Sigmoid colon (tissue), 7 donors: Measurements from ENCODE around the gene TUBA8. TPM values are rescaled to one million over a fixed set of nuclear protein-coding genes. Genes with fewer than 3 reads are reported as not detected.
"Not testable (repeated sequence)": the region's sequence is repeated elsewhere in the genome, so short reads cannot be mapped to it uniquely, and the experiment has no call there.

ENCODE experiments used
- DNase-seq: peaks from one replicate; pipeline ENCODE4 v3.0.0-alpha.2; 2019
- H3K27ac ChIP-seq, 4 donors: fragments of 200-600 bp; sonication (generic); one replicate each; pipeline ENCODE4 v1.5.1; 2016 to 2019; ENCODE audit warnings: mild to moderate bottlenecking in 1 of 4
- H3K27me3 ChIP-seq, 3 donors: fragments of 200-600 bp; sonication (generic); one replicate each; pipeline ENCODE4 v1.5.1; 2019; ENCODE audit warnings: mild to moderate bottlenecking in 1 of 3
- H3K36me3 ChIP-seq, 4 donors: fragments of 200-600 bp; sonication (generic); one replicate each; pipeline ENCODE4 v1.5.1; 2016 to 2019
- H3K4me1 ChIP-seq, 4 donors: fragments of 200-600 bp; sonication (generic); one replicate each; pipeline ENCODE4 v1.5.1; 2017 to 2019
- H3K4me3 ChIP-seq, 4 donors: fragments of 200-600 bp; sonication (generic); one replicate each; pipeline ENCODE4 v1.5.1; 2017 to 2019; ENCODE audit warnings: mild to moderate bottlenecking in 2 of 4, moderate library complexity in 1 of 4
- H3K9me3 ChIP-seq, 4 donors: fragments of 200-600 bp in 3 of 4; sonication (generic) in 3 of 4; one replicate each; pipeline versions ENCODE4 v1.5.1 to v1.6.1; 2013 to 2019
- CTCF ChIP-seq, 4 experiments: fragments of 450-650 bp in 3 of 4; fragments of 200-600 bp in 1 of 4; IDR thresholded peaks; one replicate each; pipeline ENCODE4 v1.5.1; 2016 to 2019; ENCODE audit warnings: antibody characterized with exemption in 4 of 4, mild to moderate bottlenecking in 3 of 4, moderate library complexity in 2 of 4
- EP300 ChIP-seq, 4 donors: sonication (generic); formaldehyde crosslinking; IDR thresholded peaks; one replicate each; pipeline ENCODE4 v1.6.1; 2017; ENCODE audit warnings: antibody characterized with exemption in 4 of 4
- POLR2A ChIP-seq, 2 donors: fragments of 450-650 bp; IDR thresholded peaks; one replicate each; pipeline ENCODE4 v1.6.1; 2016; ENCODE audit warnings: antibody characterized with exemption in 2 of 2, mild to moderate bottlenecking in 2 of 2, moderate library complexity in 2 of 2
- POLR2AphosphoS5 ChIP-seq, 4 donors: sonication (generic); formaldehyde crosslinking; IDR thresholded peaks; one replicate each; pipeline ENCODE4 v1.6.1; 2017; ENCODE audit warnings: antibody characterized with exemption in 4 of 4
- WGBS, 2 donors: extraction: QIAGEN DNeasy Blood & Tissue Kit; methylation state at CpG; one replicate each; pipeline ENCODE4 v1.1.7; 2013; 5-methylcytosine and 5-hydroxymethylcytosine counted together
- intact Hi-C: fragments of 100-400 bp; cut with DNase I; formaldehyde crosslinking; loops from one replicate; pipeline ENCODE4 v1.15.1; 2023
- polyA plus RNA-seq, 3 donors: library from polyadenylated mRNA; stranded (reverse); fragments of 200-250 nt; gene quantifications; one replicate each; pipeline ENCODE4 v1.2.3, GENCODE V29; 2013
- total RNA-seq, 4 donors: library from RNA; depleted of rRNA; stranded (reverse); fragments of >200 nt; gene quantifications; one replicate each; pipeline ENCODE4 v1.1.0, GENCODE V29; 2016
- donor health status: healthy with polysubstance abuse.
- donor health status: Bipolar disorder and iron deficiency.
- donor health status: healthy.

Gene TUBA8
- total and polyA plus RNA-seq, 7 donors = 0.81 to 3.3 (median 1.1) TPM

- H3K4me1 ChIP-seq = peaks cover 0 to 24% (median 17%) of the 10 kb centered on the region in 4 donors
These were observed 41.9 kb downstream of the TUBA8 start for GRCh38 chr22:18152519-18152918.

GRCh38 chr22:18154821-18155390 lies 44.3 kb downstream of the TUBA8 start:
- no peaks in the 10 kb centered on the region for H3K36me3 ChIP-seq
- TF ChIP-seq EP300 (IDR thresholded peaks at IDR 0.05) (no peak), POLR2AphosphoS5 (IDR thresholded peaks at IDR 0.05) (no peak), POLR2A (IDR thresholded peaks at IDR 0.05) (no peak)
- DNase-seq = no peak
- H3K4me3 ChIP-seq = no peak overlapping the region
- H3K4me1 ChIP-seq = peaks cover 0 to 19% (median 13%) of the 10 kb centered on the region in 4 donors
- intact Hi-C loops = loop anchor here (5.0 kb wide), 1 partner anchor 78 kb away; the partner anchor contains the start of gene PEX26
- H3K27me3 ChIP-seq = no peaks in the 10 kb centered on the region
- no peak overlapping the region for H3K27ac ChIP-seq
- no peaks in the 10 kb centered on the region for H3K9me3 ChIP-seq
- 95 to 97% methylated on average over 8 of the region's 8 CpGs for WGBS, 2 donors

More at GRCh38 chr22:18152519-18152918, 41.9 kb downstream of the TUBA8 start:
- intact Hi-C loops = loop anchor here (5.0 kb wide), 1 partner anchor 75 kb away; the partner anchor contains the start of gene PEX26
- no peak for DNase-seq
- Histone ChIP-seq H3K27me3 (no peaks in the 10 kb centered on the region), H3K27ac (no peak overlapping the region), H3K4me3 (no peak overlapping the region), H3K36me3 (no peaks in the 10 kb centered on the region), H3K9me3 (no peaks in the 10 kb centered on the region)
- 74 to 89% methylated on average over 8 of the region's 8 CpGs for WGBS, 2 donors
- TF ChIP-seq CTCF (IDR thresholded peaks at IDR 0.05) (no peak), EP300 (IDR thresholded peaks at IDR 0.05) (no peak), POLR2AphosphoS5 (IDR thresholded peaks at IDR 0.05) (no peak), POLR2A (IDR thresholded peaks at IDR 0.05) (no peak)

GRCh38 chr22:18155546-18155945 lies 44.9 kb downstream of the TUBA8 start:
- H3K4me1 ChIP-seq = peaks cover 0 to 13% (median 11%) of the 10 kb centered on the region in 4 donors
- 96 to 97% methylated on average over 34 of the region's 34 CpGs for WGBS, 2 donors
- intact Hi-C loops, DNase-seq, H3K4me3 ChIP-seq, H3K9me3 ChIP-seq, H3K27ac ChIP-seq, H3K27me3 ChIP-seq, H3K36me3 ChIP-seq: not testable (repeated sequence)

DNA sequence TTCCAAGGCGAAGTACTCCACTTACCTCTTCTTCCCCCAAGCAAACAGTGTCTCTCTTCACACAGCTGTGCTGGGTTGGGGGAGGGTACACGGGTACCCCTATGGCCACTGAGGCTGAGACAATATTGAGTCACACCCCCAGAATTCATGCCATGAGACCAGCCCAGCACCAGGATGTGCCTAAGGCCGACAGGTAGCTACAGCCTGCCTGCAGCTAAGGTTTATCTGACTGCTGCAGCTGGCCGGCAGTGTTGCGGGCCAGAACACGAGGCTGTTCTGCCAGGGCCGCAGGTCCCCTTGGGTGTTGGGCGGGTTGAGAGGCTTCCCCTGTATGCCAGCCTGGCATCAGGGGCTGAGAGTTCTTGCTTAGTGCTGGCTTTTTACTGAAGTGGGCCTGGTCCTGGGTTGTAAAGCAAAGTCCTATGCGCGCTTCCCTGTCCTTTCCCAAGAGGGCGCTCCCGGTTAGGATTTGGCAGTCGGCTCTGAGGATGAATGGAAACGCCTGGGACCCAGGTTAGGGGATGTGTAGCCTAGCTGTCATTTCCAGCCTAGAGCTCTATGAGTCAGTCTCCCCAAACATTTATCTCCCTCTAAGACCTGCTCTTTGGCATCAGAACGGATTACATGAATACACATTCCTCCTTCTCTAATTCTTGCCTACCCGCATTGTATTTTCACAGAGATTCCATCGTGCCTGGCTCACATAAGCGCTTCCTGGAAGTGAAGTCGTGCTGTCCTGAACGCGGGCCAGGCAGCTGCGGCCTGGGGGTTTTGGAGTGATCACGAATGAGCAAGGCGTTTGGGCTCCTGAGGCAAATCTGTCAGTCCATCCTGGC lies 46.5 kb downstream of the TUBA8 start:
- intact Hi-C loops = no loop called here
- H3K9me3 ChIP-seq = no peaks in the 10 kb centered on the region
- H3K27ac ChIP-seq = peak overlapping the region; percentile 21 to 59 (median 44)
- no peak overlapping the region for H3K4me3 ChIP-seq
- H3K27me3 ChIP-seq = no peaks in the 10 kb centered on the region
- peaks cover 0 to 13% (median 11%) of the 10 kb centered on the region in 4 donors for H3K4me1 ChIP-seq
- no peaks in the 10 kb centered on the region for H3K36me3 ChIP-seq
- DNase-seq = peak; percentile 84
- TF ChIP-seq EP300 (IDR thresholded peaks at IDR 0.05) (no peak), POLR2AphosphoS5 (IDR thresholded peaks at IDR 0.05) (peak in 1 of 4 donors; percentile 20), POLR2A (IDR thresholded peaks at IDR 0.05) (no peak), CTCF (IDR thresholded peaks at IDR 0.05) (peak in 3 of 4 experiments; percentile 59 to 75 (median 67))
- 53 to 61% methylated on average over 24 of the region's 24 CpGs for WGBS, 2 donors

GRCh38 chr22:18157714-18158028 lies 47.1 kb downstream of the TUBA8 start:
- Histone ChIP-seq H3K36me3 (no peaks in the 10 kb centered on the region), H3K4me3 (no peak overlapping the region), H3K9me3 (no peaks in the 10 kb centered on the region), H3K27me3 (no peaks in the 10 kb centered on the region), H3K4me1 (peaks cover 0 to 13% (median 11%) of the 10 kb centered on the region in 4 donors), H3K27ac (peak overlapping the region; percentile 21 to 59 (median 44))
- DNase-seq = no peak
- intact Hi-C loops = no loop called here
- WGBS, 2 donors = 86 to 88% methylated on average over 12 of the region's 12 CpGs
- no peak for TF ChIP-seq EP300 (IDR thresholded peaks at IDR 0.05)
- no peak for TF ChIP-seq POLR2A (IDR thresholded peaks at IDR 0.05)

DNA sequence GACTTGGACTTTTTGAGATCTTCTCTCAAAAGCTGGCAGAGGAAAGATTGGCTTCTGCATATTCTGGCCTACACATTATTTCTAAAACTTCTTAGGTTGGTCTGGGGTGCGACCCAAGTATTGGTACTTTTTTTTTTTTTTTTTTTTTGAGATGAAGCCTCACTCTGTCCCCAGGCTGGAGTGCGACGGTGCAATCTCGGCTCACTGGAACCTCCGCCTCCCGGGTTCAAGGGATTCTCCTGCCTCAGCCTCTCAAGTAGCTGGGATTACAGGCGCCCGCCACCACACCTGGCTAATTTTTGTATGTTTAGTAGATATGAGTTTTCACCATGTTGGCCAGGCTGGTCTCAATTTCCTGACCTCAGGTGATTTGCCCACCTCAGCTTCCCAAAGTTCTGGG lies 50.0 kb downstream of the TUBA8 start:
- intact Hi-C loops, H3K4me3 ChIP-seq, H3K36me3 ChIP-seq, DNase-seq, H3K27ac ChIP-seq, H3K9me3 ChIP-seq, H3K27me3 ChIP-seq: not testable (repeated sequence)
- WGBS, 2 donors = 94 to 98% methylated on average over 8 of the region's 8 CpGs
- H3K4me1 ChIP-seq = peaks cover 0 to 13% (median 11%) of the 10 kb centered on the region in 4 donors

DNA sequence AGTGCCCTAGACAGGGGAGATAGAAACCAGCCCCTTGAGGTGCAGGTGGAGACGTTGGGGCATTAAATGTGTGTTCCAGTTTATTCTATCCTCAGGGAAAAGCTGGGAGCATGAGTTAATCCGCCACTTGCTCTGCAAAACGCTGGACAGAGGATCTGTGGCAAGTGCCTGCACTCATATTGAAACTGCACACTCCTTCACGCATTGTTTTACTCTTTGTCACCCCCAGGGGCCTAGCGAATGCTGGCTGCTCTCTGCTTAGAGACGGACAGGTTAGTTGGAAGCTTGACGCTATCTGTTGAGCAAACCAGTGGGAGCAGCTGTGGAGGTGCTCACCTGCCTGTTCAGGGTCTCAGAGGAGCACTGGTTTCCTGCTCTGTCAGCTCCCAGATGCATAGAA lies 53.2 kb downstream of the TUBA8 start:
- H3K4me3 ChIP-seq, intact Hi-C loops, H3K27ac ChIP-seq, H3K4me1 ChIP-seq, H3K36me3 ChIP-seq, H3K27me3 ChIP-seq, DNase-seq, H3K9me3 ChIP-seq: not testable (repeated sequence)
- WGBS, 2 donors = 74 to 87% methylated on average over 7 of the region's 7 CpGs

DNA sequence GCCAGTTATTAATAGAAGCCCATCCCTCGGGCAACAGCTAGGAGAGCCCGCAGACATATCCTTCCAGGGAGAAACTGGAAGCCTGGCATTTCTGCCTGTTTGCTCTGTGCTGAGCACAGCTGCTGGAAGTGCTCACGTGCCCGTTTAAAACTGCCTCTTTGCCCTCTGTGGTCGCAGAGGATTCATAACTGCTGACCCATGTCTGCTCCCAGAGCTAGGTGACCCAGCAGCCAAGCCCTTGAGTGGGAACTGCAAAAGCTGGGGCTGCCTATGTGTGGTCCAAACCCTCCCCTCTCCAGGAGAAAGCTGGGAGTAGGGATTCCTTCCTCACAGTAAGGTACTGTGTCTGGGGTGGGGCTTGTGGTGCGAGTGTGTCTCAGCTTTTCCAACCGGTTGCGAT lies 54.0 kb downstream of the TUBA8 start:
- H3K27me3 ChIP-seq, H3K4me3 ChIP-seq, H3K4me1 ChIP-seq, intact Hi-C loops, H3K9me3 ChIP-seq, H3K27ac ChIP-seq, DNase-seq, H3K36me3 ChIP-seq: not testable (repeated sequence)
- WGBS, 2 donors = 67 to 79% methylated on average over 8 of the region's 8 CpGs

DNA sequence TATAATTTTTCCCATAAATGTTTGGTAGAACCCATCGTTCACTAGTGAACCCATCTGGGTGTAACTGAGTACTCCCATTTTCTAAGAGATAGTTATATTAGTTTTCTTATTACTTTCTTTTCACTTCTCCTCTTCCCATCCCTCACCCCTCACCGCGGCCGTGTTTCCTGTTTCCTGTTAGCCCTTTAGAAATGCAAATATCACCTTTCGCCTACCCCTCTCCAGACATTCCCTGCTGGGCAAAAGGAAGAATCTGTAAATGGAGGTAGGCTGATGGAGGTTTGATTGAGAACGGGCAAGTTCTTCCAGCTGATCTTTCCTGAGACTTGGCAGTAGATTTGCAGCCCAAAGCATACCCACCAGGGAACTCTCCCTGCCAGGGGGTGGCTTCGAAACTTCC lies 54.7 kb downstream of the TUBA8 start:
- not testable (repeated sequence) for H3K27me3 ChIP-seq, DNase-seq
- 68 to 85% methylated on average over 1 of the region's 7 CpGs for WGBS, 2 donors

GRCh38 chr22:18170284-18170683 lies 59.7 kb downstream of the TUBA8 start:
- WGBS, 2 donors = 93 to 96% methylated on average over 12 to 17 of the region's 17 CpGs

More for the DNA sequence above, 54.7 kb downstream of the TUBA8 start:
- H3K9me3 ChIP-seq, H3K27ac ChIP-seq, H3K36me3 ChIP-seq, H3K4me3 ChIP-seq, intact Hi-C loops, H3K4me1 ChIP-seq: not testable (repeated sequence)

More at GRCh38 chr22:18170284-18170683, 59.7 kb downstream of the TUBA8 start:
- DNase-seq, H3K4me1 ChIP-seq, H3K27ac ChIP-seq, H3K4me3 ChIP-seq, H3K27me3 ChIP-seq, H3K36me3 ChIP-seq, intact Hi-C loops, H3K9me3 ChIP-seq: not testable (repeated sequence)
